Neural progenitor cell (in vitro differentiated cells): ENCODE measurements around the gene DISP2. TPM values are rescaled to one million over a fixed set of nuclear protein-coding genes. Genes with fewer than 3 reads are reported as not detected.

Experiments used
- DNase-seq: peaks from one replicate; pipeline ENCODE4 v3.0.0-alpha.2; 2016; ENCODE audit warnings: low spot score
- H2AFZ ChIP-seq: fragments of 200-600 bp; sonication (generic); replicated peaks from 2 replicates; pipeline ENCODE4 v1.6.1; 2016; ENCODE audit warnings: antibody characterized with exemption
- H3F3A ChIP-seq: fragments of 200-600 bp; sonication (generic); 2 replicates; pipeline ENCODE4 v1.6.1; 2016; ENCODE audit warnings: antibody characterized with exemption, low read depth
- H3K27ac ChIP-seq: fragments of 200-600 bp; sonication (generic); 2 replicates; pipeline ENCODE4 v1.5.1; 2016; ENCODE audit warnings: mild to moderate bottlenecking
- H3K27me3 ChIP-seq: fragments of 200-600 bp; sonication (generic); 2 replicates; pipeline ENCODE4 v1.6.1; 2016; ENCODE audit warnings: mild to moderate bottlenecking, moderate library complexity
- H3K36me3 ChIP-seq: fragments of 200-600 bp; sonication (generic); 2 replicates; pipeline ENCODE4 v1.5.1; 2016
- H3K4me1 ChIP-seq: fragments of 200-600 bp; sonication (generic); 2 replicates; pipeline ENCODE4 v1.6.1; 2016; ENCODE audit warnings: mixed run types
- H3K4me2 ChIP-seq: fragments of 200-600 bp; sonication (generic); 2 replicates; pipeline ENCODE4 v1.6.1; 2016
- H3K4me3 ChIP-seq: fragments of 200-600 bp; sonication (generic); 2 replicates; pipeline ENCODE4 v1.5.1; 2016
- H3K79me2 ChIP-seq: fragments of 200-600 bp; sonication (generic); 2 replicates; pipeline ENCODE4 v1.6.1; 2016; ENCODE audit warnings: low read depth
- H3K9ac ChIP-seq: fragments of 200-600 bp; sonication (generic); 2 replicates; pipeline ENCODE4 v1.6.1; 2016
- H3K9me3 ChIP-seq: fragments of 200-600 bp; sonication (generic); 2 replicates; pipeline ENCODE4 v1.5.1; 2016; ENCODE audit warnings: low read depth
- H4K20me1 ChIP-seq: fragments of 200-600 bp; sonication (generic); 2 replicates; pipeline ENCODE4 v1.6.1; 2016; ENCODE audit warnings: low read depth
- H3K27ac Mint-ChIP-seq: 3 replicates; pipeline ENCODE4 v1.8.0; 2021; ENCODE audit warnings: mixed read lengths
- H3K27me3 Mint-ChIP-seq: 2 replicates; pipeline ENCODE4 v1.8.0; 2022; ENCODE audit warnings: low read depth, mild to moderate bottlenecking, inconsistent platforms, moderate library complexity, mixed read lengths; ENCODE audit not compliant: insufficient read depth
- H3K36me3 Mint-ChIP-seq: 3 replicates; pipeline ENCODE4 v1.8.0; 2021; ENCODE audit warnings: mixed read lengths
- H3K4me1 Mint-ChIP-seq: 3 replicates; pipeline ENCODE4 v1.8.0; 2021; ENCODE audit warnings: mixed read lengths
- H3K4me3 Mint-ChIP-seq: 3 replicates; pipeline ENCODE4 v1.8.0; 2021; ENCODE audit warnings: mild to moderate bottlenecking, moderate library complexity, mixed read lengths
- H3K9me3 Mint-ChIP-seq: 3 replicates; pipeline ENCODE4 v1.8.0; 2020; ENCODE audit warnings: mixed read lengths
- CTCF ChIP-seq: fragments of 200-600 bp; sonication (generic); IDR thresholded peaks from 2 replicates; pipeline ENCODE4 v1.5.1; 2017; ENCODE audit warnings: antibody characterized with exemption, mild to moderate bottlenecking
- EZH2 ChIP-seq: fragments of 200-600 bp; sonication (generic); IDR thresholded peaks from 2 replicates; pipeline ENCODE4 v1.6.1; 2017; ENCODE audit warnings: antibody characterized with exemption, mild to moderate bottlenecking, moderate library complexity
- EZH2phosphoT487 ChIP-seq: fragments of 200-600 bp; sonication (generic); IDR thresholded peaks from 2 replicates; pipeline ENCODE4 v1.6.1; 2017; ENCODE audit warnings: antibody characterized with exemption
- total RNA-seq: library from RNA; depleted of rRNA; stranded (reverse); fragments of >200 nt; gene quantifications from 2 replicates; pipeline ENCODE4 v1.2.3, GENCODE V29; 2015; ENCODE audit warnings: low replicate concordance

DISP2 gene
- total RNA-seq, 1 donor from 2014 or later = not detected

- Histone ChIP-seq H3K4me2 (peak overlapping the region; percentile 93), H3K9me3 (no peaks in the 10 kb centered on the region), H3K79me2 (no peaks in the 10 kb centered on the region), H3K4me3 (peak overlapping the region; percentile 74), H3F3A (peaks cover 48% of the 10 kb centered on the region), H3K27me3 (peaks cover 72% of the 10 kb centered on the region), H3K27ac (no peak overlapping the region), H3K36me3 (no peaks in the 10 kb centered on the region), H3K4me1 (peaks cover 50% of the 10 kb centered on the region), H3K9ac (no peak overlapping the region), H2AFZ (peak overlapping the region; percentile 47), H4K20me1 (peaks cover 50% of the 10 kb centered on the region)
- Mint-ChIP-seq H3K4me3 (peak overlapping the region; percentile 91), H3K9me3 (no peaks in the 10 kb centered on the region), H3K27me3 (peaks cover 18% of the 10 kb centered on the region), H3K27ac (no peak overlapping the region), H3K4me1 (peaks cover 69% of the 10 kb centered on the region), H3K36me3 (peaks cover 7% of the 10 kb centered on the region)
- TF ChIP-seq EZH2 (peak; percentile 48), EZH2phosphoT487 (no peak)
- DNase-seq = peak; percentile 55
Measured at GRCh38 chr15:40323953-40324937, 33.8 kb upstream of the DISP2 start.

GRCh38 chr15:40325188-40325587, 32.8 kb upstream of the DISP2 start:
- H3K27me3 Mint-ChIP-seq = peaks cover 18% of the 10 kb centered on the region

GRCh38 chr15:40325700-40326099, 32.3 kb upstream of the DISP2 start:
- Histone ChIP-seq H3K79me2 (no peaks in the 10 kb centered on the region), H3K27me3 (peaks cover 78% of the 10 kb centered on the region), H3K4me1 (peaks cover 50% of the 10 kb centered on the region), H2AFZ (no peak overlapping the region), H3K9me3 (no peaks in the 10 kb centered on the region), H3K4me3 (no peak overlapping the region), H3K36me3 (no peaks in the 10 kb centered on the region), H4K20me1 (peaks cover 50% of the 10 kb centered on the region), H3K27ac (no peak overlapping the region), H3K4me2 (peak overlapping the region; percentile 9), H3F3A (peaks cover 48% of the 10 kb centered on the region), H3K9ac (no peak overlapping the region)
- Mint-ChIP-seq H3K4me3 (peak overlapping the region; percentile 91), H3K27ac (no peak overlapping the region), H3K4me1 (peaks cover 70% of the 10 kb centered on the region), H3K36me3 (peaks cover 7% of the 10 kb centered on the region), H3K9me3 (no peaks in the 10 kb centered on the region), H3K27me3 (peaks cover 16% of the 10 kb centered on the region)
- no peak for DNase-seq
- TF ChIP-seq EZH2phosphoT487 (no peak), CTCF (no peak), EZH2 (no peak)

More at GRCh38 chr15:40325188-40325587, 32.8 kb upstream of the DISP2 start:
- Histone ChIP-seq H3K36me3 (no peaks in the 10 kb centered on the region), H4K20me1 (peaks cover 50% of the 10 kb centered on the region), H2AFZ (no peak overlapping the region), H3F3A (peaks cover 48% of the 10 kb centered on the region), H3K79me2 (no peaks in the 10 kb centered on the region), H3K27me3 (peaks cover 73% of the 10 kb centered on the region), H3K4me1 (peaks cover 50% of the 10 kb centered on the region), H3K9ac (no peak overlapping the region), H3K4me2 (peak overlapping the region; percentile 93), H3K4me3 (peak overlapping the region; percentile 74), H3K27ac (no peak overlapping the region), H3K9me3 (no peaks in the 10 kb centered on the region)
- Mint-ChIP-seq H3K27ac (no peak overlapping the region), H3K36me3 (peaks cover 7% of the 10 kb centered on the region), H3K4me3 (peak overlapping the region; percentile 91), H3K4me1 (peaks cover 71% of the 10 kb centered on the region), H3K9me3 (no peaks in the 10 kb centered on the region)
- DNase-seq = no peak
- no peak for TF ChIP-seq CTCF
- TF ChIP-seq EZH2phosphoT487 = no peak
- no peak for TF ChIP-seq EZH2
